SK-N-SH (cell line): ENCODE measurements around the gene NT5M.

Source experiments
- CHD2 ChIP-seq: fragments of 150-350 bp; IDR thresholded peaks from 2 replicates; pipeline ENCODE4 v1.6.1; 2018; ENCODE audit warnings: low read length; ENCODE audit not compliant: partially characterized antibody
- EP300 ChIP-seq, 2 experiments: IDR thresholded peaks; 2 replicates each; pipeline versions ENCODE4 v1.4.0 to v1.6.1; 2012; ENCODE audit warnings: borderline replicate concordance in 1 of 2, low read depth in 1 of 2, low read length in 1 of 2
- EZH2phosphoT487 ChIP-seq: fragments of 200-600 bp; sonication (generic); IDR thresholded peaks from 2 replicates; pipeline ENCODE4 v1.6.1; 2017; ENCODE audit warnings: low read depth, mixed run types, mild to moderate bottlenecking, antibody characterized with exemption, moderate library complexity, borderline replicate concordance
- FOXM1 ChIP-seq: IDR thresholded peaks from 2 replicates; pipeline ENCODE4 v1.4.0; 2012; ENCODE audit warnings: low read depth, mild to moderate bottlenecking
- GABPA ChIP-seq: IDR thresholded peaks from 2 replicates; pipeline ENCODE4 v1.4.0; 2012; ENCODE audit warnings: low read depth, mild to moderate bottlenecking
- NRF1 ChIP-seq: IDR thresholded peaks from 2 replicates; pipeline ENCODE4 v1.6.1; 2012; ENCODE audit warnings: low read depth, mild to moderate bottlenecking, low read length
- POLR2AphosphoS5 ChIP-seq: IDR thresholded peaks from 2 replicates; pipeline ENCODE4 v1.6.1; 2012; ENCODE audit warnings: low read depth, low read length
- TAF1 ChIP-seq: IDR thresholded peaks from 2 replicates; pipeline ENCODE4 v1.6.1; 2012; ENCODE audit warnings: low read depth, mild to moderate bottlenecking, low read length, moderate library complexity, borderline replicate concordance
- TF ChIP-seq, protein P1 (sequence below): fragments of 200-600 bp; sonication (generic); IDR thresholded peaks from 2 replicates; pipeline ENCODE4 v1.6.1; 2017; ENCODE audit warnings: antibody characterized with exemption, mild to moderate bottlenecking, moderate library complexity
- TF ChIP-seq, protein P2 (sequence below): IDR thresholded peaks from 2 replicates; pipeline ENCODE4 v1.4.0; 2012; ENCODE audit warnings: low read depth

DNA sequence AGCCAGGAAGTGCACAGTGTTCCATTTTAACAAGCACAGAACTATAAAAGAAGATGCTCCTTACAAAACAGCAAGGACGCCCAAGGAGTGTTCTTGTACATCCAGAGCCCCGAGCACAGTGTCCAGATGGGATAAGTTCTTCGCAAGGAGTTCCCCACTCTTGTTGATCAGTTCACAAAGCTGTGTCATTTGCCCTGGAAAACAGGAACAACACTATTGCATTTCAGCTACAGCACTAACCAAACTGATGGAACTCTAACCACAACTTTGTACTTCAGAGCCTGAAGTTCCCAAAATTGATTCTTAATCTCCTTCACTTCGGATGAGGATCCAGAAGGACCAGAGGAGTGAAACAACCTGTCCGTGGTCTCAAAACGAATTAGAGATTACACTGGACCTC, 27.2 kb upstream of the NT5M start:
- TF ChIP-seq, protein P1, sequence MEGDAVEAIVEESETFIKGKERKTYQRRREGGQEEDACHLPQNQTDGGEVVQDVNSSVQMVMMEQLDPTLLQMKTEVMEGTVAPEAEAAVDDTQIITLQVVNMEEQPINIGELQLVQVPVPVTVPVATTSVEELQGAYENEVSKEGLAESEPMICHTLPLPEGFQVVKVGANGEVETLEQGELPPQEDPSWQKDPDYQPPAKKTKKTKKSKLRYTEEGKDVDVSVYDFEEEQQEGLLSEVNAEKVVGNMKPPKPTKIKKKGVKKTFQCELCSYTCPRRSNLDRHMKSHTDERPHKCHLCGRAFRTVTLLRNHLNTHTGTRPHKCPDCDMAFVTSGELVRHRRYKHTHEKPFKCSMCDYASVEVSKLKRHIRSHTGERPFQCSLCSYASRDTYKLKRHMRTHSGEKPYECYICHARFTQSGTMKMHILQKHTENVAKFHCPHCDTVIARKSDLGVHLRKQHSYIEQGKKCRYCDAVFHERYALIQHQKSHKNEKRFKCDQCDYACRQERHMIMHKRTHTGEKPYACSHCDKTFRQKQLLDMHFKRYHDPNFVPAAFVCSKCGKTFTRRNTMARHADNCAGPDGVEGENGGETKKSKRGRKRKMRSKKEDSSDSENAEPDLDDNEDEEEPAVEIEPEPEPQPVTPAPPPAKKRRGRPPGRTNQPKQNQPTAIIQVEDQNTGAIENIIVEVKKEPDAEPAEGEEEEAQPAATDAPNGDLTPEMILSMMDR = no peak
- TF ChIP-seq EZH2phosphoT487 (no peak), TAF1 (no peak), CHD2 (no peak), EP300 (IDR thresholded peaks at IDR 0.05; ENCODE audit: borderline replicate concordance in 1 of 2, low read depth in 1 of 2, low read length in 1 of 2) (no peak), FOXM1 (no peak), GABPA (no peak), POLR2AphosphoS5 (no peak), NRF1 (no peak)
- TF ChIP-seq, protein P2, sequence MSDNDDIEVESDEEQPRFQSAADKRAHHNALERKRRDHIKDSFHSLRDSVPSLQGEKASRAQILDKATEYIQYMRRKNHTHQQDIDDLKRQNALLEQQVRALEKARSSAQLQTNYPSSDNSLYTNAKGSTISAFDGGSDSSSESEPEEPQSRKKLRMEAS = no peak
